ENCODE measurements around the gene SLC25A12. TPM values are rescaled to one million over a fixed set of nuclear protein-coding genes. Genes with fewer than 3 reads are reported as not detected.

The SLC25A12 gene
- total and polyA plus RNA-seq, 9 of the 15 experiments (the other 6 are each of a cell fraction or from before 2014, with no cell fraction given): 13.5 to 36.5 (median 21.7) TPM

DNA sequence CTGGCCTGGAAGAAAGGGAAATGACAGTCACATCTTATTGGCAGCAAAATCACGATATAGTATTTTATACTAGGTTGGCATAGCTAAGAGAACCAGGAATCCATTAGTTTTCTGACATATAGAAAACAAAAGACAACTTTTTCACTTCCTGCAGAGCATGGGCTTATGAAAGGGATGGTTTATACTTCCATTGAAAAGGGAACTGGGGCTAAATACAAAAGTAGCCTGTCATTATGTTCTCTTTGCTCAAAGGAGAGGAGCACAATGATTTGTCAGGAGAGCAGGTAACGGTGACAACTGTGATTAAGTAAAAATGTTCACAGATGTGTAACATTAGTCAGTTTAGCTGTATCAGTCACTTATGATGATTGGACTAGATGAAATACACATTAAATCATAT, 46.4 kb downstream of the SLC25A12 start:
- Histone ChIP-seq H3K27me3 (ENCODE audit: control insufficient read depth in 2 of 2, insufficient read depth in 2 of 2, low read length in 2 of 2) (no peaks in the 10 kb centered on the region), H3K9ac (ENCODE audit: insufficient read depth in 1 of 2, low read depth in 2 of 2, low read length in 2 of 2) (no peak overlapping the region), H3K4me3 (no peak overlapping the region), H3K79me2 (ENCODE audit: control insufficient read depth, insufficient read depth, low read length) (no peaks in the 10 kb centered on the region), H3K9me3 (replicated peaks; ENCODE audit: control insufficient read depth, insufficient read depth, low read depth, low read length) (no peaks in the 10 kb centered on the region), H3K4me2 (ENCODE audit: insufficient read depth, low read length) (no peak overlapping the region), H3K4me1 (replicated peaks in 1 of 2; ENCODE audit: control insufficient read depth in 2 of 2, insufficient read depth in 2 of 2, low read length in 2 of 2) (no peaks in the 10 kb centered on the region), H2AFZ (ENCODE audit: low read depth, low read length) (no peak overlapping the region), H3K27ac (ENCODE audit: extremely low read depth, low read depth, low read length) (no peak overlapping the region), H3K9me1 (ENCODE audit: control insufficient read depth, insufficient read depth, low read length) (no peaks in the 10 kb centered on the region), H4K20me1 (replicated peaks; ENCODE audit: control insufficient read depth, insufficient read depth, low read length) (no peaks in the 10 kb centered on the region), H3K36me3 (ENCODE audit: control insufficient read depth, insufficient read depth, low read length) (peaks cover 3% of the 10 kb centered on the region; the same call in 2 of the 3 replicates)
- 60% methylated on average over 2 of the region's 2 CpGs for WGBS (ENCODE audit: insufficient coverage, low coverage, missing lambda C conversion rate)
- ATAC-seq (no peak), DNase-seq (ENCODE audit: extremely low read depth in 1 of 4, low spot score in 3 of 4) (no peak), FAIRE-seq (no peak)
- in situ Hi-C loops (cut with MboI): no loop called here
- TF ChIP-seq CCNT2 (IDR thresholded peaks at IDR 0.05; ENCODE audit: borderline replicate concordance, extremely low read depth, insufficient read length, low read depth, low read length) (no peak), IFI16 (CRISPR knock-in tag; IDR thresholded peaks at IDR 0.05) (no peak), SIX5 (IDR thresholded peaks at IDR 0.05; ENCODE audit: borderline replicate concordance in 1 of 2, insufficient read depth in 1 of 2, low read depth in 1 of 2, low read length in 2 of 2) (no peak), ESRRA (IDR thresholded peaks at IDR 0.05; ENCODE audit: borderline replicate concordance, low read depth) (no peak), RUNX1 (IDR thresholded peaks at IDR 0.05; ENCODE audit: low read depth) (no peak), ZSCAN32 (CRISPR knock-in tag; IDR thresholded peaks at IDR 0.05) (no peak), ZNF644 (tag; IDR thresholded peaks at IDR 0.05; ENCODE audit: low read depth) (no peak), XRCC3 (IDR thresholded peaks at IDR 0.05) (no peak), BRD4 (IDR thresholded peaks at IDR 0.05) (no peak)
- TF ChIP-seq, protein P1, sequence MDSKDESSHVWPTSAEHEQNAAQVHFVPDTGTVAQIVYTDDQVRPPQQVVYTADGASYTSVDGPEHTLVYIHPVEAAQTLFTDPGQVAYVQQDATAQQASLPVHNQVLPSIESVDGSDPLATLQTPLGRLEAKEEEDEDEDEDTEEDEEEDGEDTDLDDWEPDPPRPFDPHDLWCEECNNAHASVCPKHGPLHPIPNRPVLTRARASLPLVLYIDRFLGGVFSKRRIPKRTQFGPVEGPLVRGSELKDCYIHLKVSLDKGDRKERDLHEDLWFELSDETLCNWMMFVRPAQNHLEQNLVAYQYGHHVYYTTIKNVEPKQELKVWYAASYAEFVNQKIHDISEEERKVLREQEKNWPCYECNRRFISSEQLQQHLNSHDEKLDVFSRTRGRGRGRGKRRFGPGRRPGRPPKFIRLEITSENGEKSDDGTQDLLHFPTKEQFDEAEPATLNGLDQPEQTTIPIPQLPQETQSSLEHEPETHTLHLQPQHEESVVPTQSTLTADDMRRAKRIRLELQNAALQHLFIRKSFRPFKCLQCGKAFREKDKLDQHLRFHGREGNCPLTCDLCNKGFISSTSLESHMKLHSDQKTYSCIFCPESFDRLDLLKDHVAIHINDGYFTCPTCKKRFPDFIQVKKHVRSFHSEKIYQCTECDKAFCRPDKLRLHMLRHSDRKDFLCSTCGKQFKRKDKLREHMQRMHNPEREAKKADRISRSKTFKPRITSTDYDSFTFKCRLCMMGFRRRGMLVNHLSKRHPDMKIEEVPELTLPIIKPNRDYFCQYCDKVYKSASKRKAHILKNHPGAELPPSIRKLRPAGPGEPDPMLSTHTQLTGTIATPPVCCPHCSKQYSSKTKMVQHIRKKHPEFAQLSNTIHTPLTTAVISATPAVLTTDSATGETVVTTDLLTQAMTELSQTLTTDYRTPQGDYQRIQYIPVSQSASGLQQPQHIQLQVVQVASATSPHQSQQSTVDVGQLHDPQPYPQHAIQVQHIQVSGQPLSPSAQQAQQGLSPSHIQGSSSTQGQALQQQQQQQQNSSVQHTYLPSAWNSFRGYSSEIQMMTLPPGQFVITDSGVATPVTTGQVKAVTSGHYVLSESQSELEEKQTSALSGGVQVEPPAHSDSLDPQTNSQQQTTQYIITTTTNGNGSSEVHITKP (IDR thresholded peaks at IDR 0.05; ENCODE audit: partially characterized antibody): no peak
- ChIA-PET POLR2A (interaction anchor here (0.7 to 1.1 kb wide), 2 partner anchors 12 to 23 kb away, joined by 3 to 4 read pairs; no protein-coding TSS in a partner anchor), CTCF (ENCODE audit: low intra/inter-chr PET ratio) (no interaction called here)
- no TSS peak for BruUV-seq (replicated peaks)
- intact Hi-C loops (cut with micrococcal nuclease): no loop called here

All from K562 (cell line).